CD4-positive, alpha-beta T cell treated with Interleukin-6 at 100 ng/mL for 8 hours (primary cell): ENCODE results near the gene CHRD.

Source experiments
- DNase-seq: peaks from one replicate; pipeline ENCODE4 v3.0.0-alpha.2; 2020; ENCODE audit warnings: mixed read lengths, low spot score

CHRD gene

DNA sequence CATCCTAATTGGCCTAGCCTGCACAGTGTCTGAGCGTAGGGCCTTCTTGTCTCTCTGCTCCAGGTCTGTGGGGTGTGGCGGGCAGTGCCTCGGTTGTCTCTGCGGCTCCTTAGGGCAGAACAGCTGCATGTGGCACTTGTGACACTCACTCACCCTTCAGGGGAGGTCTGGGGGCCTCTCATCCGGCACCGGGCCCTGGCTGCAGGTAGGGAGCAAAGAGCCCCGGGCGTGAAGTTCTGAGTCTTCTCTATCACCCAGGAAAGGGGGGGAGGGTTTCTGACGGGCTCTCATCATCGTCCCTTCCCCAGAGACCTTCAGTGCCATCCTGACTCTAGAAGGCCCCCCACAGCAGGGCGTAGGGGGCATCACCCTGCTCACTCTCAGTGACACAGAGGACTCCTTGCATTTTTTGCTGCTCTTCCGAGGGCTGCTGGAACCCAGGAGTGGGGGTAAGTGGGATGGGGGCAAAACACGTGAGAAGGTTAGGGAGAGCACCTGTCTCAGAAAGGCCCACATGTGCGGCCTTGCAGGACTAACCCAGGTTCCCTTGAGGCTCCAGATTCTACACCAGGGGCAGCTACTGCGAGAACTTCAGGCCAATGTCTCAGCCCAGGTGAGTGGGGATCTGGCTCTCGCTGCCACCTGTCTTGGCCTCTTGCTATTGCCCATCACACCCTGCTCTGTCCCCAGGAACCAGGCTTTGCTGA, 2.6 kb downstream of the CHRD start:
- DNase-seq = no peak

- DNase-seq = no peak
Observed at GRCh38 chr3:184383033-184383740, 3.3 kb downstream of the CHRD start.

DNA sequence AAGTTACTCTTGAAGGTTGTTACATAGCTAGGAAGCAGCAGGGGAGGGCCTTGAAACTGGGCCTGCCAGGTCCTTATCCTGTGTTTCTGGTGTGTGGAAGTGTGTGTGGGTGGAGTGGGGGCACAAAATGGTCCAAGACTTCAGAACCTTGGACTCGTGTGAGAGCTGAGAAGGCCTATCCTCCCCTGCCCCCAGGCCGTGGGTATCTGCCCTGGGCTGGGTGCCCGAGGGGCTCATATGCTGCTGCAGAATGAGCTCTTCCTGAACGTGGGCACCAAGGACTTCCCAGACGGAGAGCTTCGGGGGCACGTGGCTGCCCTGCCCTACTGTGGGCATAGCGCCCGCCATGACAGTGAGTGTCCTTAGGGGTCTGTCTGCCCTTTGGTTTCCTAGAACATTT, 4.5 kb downstream of the CHRD start:
- no peak for DNase-seq

DNA sequence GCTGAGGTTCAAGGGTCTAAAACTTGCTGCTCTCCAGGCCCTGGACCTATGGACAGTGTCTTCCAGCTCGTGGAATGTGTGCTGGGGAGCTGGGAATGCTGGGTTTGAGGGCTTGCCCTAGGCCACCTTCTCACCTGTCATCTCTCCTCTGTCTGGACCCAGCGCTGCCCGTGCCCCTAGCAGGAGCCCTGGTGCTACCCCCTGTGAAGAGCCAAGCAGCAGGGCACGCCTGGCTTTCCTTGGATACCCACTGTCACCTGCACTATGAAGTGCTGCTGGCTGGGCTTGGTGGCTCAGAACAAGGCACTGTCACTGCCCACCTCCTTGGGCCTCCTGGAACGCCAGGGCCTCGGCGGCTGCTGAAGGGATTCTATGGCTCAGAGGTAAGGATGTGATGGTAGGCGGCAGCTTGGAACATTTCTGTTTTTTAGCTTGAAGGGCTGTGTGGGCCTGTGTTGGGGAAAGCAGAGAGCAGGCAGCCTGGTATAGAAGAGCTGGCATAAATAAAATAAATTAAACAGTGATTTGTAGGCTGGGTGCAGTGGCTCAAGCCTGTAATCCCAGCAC, 5.1 kb downstream of the CHRD start:
- no peak for DNase-seq

- DNase-seq = no peak
Observed at GRCh38 chr3:184386047-184386806, 6.4 kb downstream of the CHRD start.

DNA sequence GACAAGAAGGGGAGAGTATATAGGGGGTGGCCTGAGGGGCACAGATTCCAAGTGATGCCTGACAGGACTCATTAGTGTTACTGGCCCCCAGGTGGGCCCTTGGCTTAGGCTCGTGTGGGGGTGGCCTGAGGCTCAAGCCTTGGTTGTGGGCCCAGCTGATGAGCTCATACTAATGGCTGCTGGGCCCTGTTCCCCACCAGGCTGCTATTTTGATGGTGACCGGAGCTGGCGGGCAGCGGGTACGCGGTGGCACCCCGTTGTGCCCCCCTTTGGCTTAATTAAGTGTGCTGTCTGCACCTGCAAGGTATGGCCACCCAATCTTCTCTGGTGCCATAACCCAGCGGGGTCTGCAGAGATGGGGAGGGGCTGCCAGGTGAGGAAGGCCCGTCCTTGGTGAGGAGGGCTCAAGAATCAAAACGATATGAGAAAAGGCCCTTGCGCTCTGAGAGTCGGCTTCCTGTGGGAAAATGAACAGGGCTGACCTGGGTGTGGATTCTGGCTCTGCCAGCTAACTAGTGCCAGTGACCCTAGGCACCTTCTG, 7.4 kb downstream of the CHRD start:
- no peak for DNase-seq

GRCh38 chr3:184388164-184388935, 8.5 kb downstream of the CHRD start:
- DNase-seq = no peak

GRCh38 chr3:184388936-184389230, 9.0 kb downstream of the CHRD start:
- no peak for DNase-seq

DNA sequence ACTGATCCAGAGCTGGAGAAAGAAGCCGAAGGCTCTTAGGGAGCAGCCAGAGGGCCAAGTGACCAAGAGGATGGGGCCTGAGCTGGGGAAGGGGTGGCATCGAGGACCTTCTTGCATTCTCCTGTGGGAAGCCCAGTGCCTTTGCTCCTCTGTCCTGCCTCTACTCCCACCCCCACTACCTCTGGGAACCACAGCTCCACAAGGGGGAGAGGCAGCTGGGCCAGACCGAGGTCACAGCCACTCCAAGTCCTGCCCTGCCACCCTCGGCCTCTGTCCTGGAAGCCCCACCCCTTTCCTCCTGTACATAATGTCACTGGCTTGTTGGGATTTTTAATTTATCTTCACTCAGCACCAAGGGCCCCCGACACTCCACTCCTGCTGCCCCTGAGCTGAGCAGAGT, 9.5 kb downstream of the CHRD start:
- DNase-seq = no peak

DNA sequence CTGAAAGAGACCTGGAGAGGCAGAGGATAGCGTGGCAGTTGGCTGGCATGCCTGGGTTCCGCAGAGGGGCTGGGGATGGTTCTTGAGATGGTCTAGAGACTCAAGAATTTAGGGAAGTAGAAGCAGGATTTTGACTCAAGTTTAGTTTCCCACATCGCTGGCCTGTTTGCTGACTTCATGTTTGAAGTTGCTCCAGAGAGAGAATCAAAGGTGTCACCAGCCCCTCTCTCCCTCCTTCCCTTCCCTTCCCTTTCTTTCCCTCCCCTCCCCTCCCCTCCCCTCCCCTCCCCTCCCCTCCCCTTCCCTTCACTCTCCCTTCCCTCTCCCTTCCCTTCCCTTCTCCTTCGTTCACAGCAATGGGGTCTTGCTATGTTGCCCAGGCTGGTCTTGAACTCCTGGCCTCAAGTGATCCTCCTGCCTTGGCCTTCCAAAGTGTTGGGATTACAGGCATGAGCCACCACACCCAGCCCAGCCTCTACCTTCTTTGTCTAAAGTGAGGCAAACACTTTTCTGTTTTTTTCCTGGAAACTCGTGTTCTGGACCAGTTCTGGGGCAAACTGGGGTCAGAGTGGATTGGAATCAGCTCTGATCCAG, 10.2 kb downstream of the CHRD start:
- DNase-seq = no peak

DNA sequence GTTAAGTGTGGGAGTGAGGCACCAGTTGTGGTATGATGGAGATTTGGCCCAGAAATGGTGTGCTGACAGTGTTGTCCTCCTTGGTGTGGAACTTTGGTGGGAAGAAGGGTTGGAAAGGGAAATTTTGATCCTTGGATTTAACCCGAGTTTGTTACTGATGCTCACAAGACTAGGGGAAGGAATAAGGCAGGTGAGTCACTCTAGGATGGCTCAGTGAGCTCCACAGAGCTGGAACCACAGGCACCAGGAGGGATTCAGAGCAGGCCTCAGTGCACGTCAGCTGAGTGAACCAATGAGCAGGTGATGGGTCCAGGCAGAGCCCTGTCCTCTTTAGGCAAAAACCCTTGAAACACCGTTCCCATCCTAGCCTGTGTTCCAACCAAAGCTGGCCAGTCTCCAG, 11.4 kb downstream of the CHRD start:
- DNase-seq = no peak

GRCh38 chr3:184395320-184395660, 15.4 kb downstream of the CHRD start:
- DNase-seq = no peak

- DNase-seq = no peak
Observed at GRCh38 chr3:184399410-184399809, 19.6 kb downstream of the CHRD start.

GRCh38 chr3:184405075-184406030, 25.5 kb downstream of the CHRD start:
- no peak for DNase-seq

GRCh38 chr3:184409331-184409926, 29.6 kb downstream of the CHRD start:
- DNase-seq = no peak

DNA sequence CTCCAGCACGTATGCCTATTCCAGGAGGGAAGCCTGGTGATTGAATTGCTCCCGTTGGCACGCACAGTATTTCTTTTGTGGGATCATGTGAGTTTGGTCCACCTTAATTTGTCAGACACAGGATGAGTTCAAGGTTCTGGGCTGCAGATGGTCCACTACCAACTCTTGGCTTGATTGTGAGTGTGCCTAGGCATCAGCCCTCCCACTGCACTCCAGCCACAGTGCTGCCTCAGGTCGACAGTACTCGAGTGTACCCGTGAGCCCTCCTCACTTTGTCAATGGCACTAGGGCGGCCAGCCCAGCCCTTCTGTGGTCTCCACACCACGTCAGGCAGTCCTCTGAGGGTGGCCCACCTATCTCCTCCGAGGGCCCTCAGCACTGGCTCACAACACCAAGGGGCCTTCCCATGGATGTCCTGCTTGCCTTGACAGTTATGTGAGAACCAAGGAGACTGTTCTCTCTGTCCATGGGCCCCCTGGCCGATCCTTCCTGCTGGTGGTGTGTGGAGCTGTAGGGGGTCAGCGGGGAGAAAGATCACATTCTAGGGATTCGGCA, 30.2 kb downstream of the CHRD start:
- DNase-seq = no peak

DNA sequence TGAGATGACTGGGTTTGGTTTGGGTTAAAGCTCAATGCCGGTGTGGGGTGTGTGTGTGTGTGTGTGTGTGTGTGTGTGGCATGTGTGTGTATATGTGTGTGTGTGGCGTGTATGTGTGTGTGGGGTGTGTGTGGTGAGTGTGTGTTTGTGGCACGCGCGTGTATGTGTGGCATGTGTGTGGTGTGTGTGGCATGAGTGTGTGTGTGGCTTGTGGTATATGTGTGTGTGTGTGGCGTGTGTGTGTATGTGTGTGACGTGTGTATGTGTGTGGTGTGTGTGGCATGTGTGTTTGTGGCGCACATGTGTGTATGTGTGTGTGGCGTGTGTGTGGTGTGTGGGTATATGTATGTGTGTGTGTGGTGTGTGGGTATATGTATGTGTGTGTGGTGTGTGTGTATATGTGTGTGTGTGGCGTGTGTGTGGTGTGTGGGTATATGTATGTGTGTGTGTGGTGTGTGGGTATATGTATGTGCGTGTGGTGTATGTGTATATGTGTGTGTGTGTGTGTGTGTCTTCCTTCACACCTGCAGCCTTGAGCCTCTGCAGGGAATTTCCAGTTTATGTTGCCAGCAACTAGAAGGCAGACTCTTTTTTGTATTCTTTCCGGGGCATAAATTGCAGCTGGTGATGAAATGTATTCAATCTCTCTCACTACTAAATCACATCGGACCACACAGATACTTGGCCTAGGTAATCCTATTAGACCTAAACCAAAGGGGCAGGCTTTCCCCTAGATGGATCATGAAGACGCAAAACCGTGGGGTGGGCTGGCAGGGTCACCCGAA, 34.8 kb downstream of the CHRD start:
- no peak for DNase-seq

DNA sequence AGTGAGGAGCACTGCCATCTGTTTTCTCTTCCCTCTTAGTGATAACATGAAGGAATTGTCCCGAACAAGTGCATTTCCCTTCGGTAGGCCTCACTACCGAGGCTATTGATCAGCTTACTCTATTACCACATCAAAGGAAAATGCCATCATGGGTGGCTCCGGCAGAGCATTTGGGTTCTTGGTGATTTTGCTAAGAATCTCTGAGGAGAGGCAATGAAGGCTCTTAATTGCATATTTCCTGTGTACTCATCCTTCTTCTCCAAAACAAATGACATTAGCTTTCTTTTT, 35.3 kb downstream of the CHRD start:
- no peak for DNase-seq
